Tibial nerve (tissue), 4 donors: ENCODE measurements around the gene CLEC17A.

Experiments
- EP300 ChIP-seq, 2 donors: sonication (generic); formaldehyde crosslinking; IDR thresholded peaks; one replicate each; pipeline ENCODE4 v1.6.1; 2017; ENCODE audit warnings: antibody characterized with exemption in 2 of 2, mild to moderate bottlenecking in 1 of 2
- POLR2A ChIP-seq, 2 donors: fragments of 450-650 bp; IDR thresholded peaks; one replicate each; pipeline ENCODE4 v1.6.1; 2017; ENCODE audit warnings: antibody characterized with exemption in 2 of 2, mild to moderate bottlenecking in 2 of 2, moderate library complexity in 2 of 2
- TF ChIP-seq, protein P1 (sequence below), 5 experiments: fragments of 200-600 bp in 3 of 5; fragments of 450-650 bp in 2 of 5; sonication (generic) in 3 of 5; IDR thresholded peaks; one replicate each; pipeline ENCODE4 v1.5.1; 2016 to 2019; ENCODE audit warnings: antibody characterized with exemption in 5 of 5, mild to moderate bottlenecking in 3 of 5, moderate library complexity in 2 of 5

DNA sequence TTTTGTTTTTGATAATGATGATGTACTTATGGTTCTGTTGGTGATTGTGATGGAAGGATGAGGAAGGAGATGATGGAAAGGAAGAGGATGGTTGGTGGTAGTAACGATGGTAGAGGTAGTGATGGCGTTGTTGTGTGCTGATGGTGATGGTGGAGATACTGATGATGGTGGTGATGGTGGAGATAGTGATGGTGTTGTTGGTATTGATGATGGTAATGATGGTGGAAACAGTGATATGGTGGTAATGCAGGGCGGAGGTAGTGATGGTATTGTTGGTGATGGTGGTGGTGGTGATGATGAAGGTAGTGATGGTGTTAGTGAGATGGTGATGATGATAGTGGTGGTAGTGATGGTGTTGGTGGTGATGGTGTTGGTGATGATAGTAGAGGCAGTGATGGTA lies 12.7 kb downstream of the CLEC17A start:
- TF ChIP-seq, protein P1, sequence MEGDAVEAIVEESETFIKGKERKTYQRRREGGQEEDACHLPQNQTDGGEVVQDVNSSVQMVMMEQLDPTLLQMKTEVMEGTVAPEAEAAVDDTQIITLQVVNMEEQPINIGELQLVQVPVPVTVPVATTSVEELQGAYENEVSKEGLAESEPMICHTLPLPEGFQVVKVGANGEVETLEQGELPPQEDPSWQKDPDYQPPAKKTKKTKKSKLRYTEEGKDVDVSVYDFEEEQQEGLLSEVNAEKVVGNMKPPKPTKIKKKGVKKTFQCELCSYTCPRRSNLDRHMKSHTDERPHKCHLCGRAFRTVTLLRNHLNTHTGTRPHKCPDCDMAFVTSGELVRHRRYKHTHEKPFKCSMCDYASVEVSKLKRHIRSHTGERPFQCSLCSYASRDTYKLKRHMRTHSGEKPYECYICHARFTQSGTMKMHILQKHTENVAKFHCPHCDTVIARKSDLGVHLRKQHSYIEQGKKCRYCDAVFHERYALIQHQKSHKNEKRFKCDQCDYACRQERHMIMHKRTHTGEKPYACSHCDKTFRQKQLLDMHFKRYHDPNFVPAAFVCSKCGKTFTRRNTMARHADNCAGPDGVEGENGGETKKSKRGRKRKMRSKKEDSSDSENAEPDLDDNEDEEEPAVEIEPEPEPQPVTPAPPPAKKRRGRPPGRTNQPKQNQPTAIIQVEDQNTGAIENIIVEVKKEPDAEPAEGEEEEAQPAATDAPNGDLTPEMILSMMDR (IDR thresholded peaks at IDR 0.05), result no peak
- TF ChIP-seq POLR2A (IDR thresholded peaks at IDR 0.05) (no peak), EP300 (IDR thresholded peaks at IDR 0.05) (no peak)
